HG03135 (cell line): Measurements from ENCODE around the gene SLC35F3.
"Not testable (repeated sequence)": the region's sequence is repeated elsewhere in the genome, so short reads cannot be mapped to it uniquely, and the experiment has no call there.

Source experiments
- ATAC-seq: cut with Tn5 transposase; IDR thresholded peaks from one replicate; pipeline ENCODE4 v1.9.1; 2021; ENCODE audit warnings: mild to moderate bottlenecking, moderate library complexity; ENCODE audit not compliant: unreplicated experiment

SLC35F3 gene

DNA sequence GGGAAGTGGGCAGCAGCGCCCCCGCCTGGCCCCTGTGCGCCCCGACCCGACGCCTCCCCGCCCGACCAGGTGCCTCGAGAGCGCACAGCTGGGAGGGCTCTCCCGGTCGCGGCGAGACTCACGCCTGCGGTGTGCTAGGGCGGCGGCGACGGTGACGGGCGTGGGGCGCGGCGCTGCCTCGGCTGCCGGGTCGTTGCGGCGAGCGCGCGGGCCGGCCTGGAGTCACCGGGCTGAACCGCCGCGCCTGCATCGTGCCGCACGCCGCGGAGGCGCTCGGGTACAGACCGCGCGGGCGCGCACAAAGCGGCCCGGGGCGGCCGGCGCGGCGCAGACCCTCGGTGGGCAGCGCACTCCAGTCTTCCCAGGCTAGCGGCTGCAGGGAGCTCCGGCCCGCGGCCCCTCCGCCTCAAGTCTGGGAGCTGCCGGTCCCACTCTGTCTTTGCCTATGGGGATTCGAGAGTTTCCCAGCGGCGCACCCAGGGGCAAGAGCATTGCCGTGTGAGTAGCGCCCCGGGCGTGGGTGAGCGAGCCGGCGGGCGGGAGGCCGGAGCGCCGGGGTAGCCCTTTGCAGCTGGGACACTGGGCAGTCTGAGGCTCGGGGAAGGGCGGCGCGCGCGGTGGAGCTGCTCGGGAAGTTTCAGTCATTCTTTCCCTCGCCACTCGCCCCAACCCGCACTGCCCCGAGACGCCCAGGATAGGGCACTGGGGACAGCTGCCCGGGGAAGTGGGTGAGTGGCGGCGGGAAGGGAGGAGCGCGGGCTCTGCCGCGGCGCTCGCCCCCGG is at the start of gene SLC35F3:
SLC35F3 (plus strand) TSS at position 44 of the 783 bp plus-strand sequence.
- ATAC-seq: no peak

- ATAC-seq: no peak
Measured at GRCh38 chr1:233859446-233859845, 45.0 kb upstream of the SLC35F3 start.

DNA sequence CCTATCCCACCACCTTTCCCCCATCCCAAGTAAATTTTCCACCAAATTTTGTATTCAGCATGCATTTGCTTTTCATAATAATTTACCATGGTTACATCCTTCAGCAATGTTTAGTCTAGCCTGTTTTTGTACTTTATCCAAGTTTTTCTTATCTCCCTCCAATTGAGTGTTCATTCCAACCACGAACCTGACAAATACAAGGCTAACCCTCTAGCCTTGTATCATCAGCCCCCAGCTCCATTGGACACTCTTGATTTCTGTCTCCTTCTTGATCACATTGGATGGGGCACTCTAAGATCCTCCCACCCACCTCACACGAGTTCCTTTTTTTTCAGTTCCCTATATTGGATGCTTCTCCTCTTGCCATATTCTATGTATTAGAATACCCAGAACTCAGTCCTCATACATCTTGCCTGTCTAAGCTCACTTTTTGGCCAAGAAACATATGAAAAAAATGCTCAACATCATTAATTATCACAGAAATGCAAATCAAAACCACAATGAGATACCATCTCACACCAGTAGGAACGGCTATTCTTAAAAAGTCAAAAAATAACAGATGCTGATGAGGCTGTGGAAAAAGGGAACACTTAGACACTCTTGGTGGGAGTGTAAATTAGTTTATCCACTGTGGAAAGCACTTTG is 40.5 kb upstream of the SLC35F3 start:
- ATAC-seq: no peak

- ATAC-seq: no peak
Measured at GRCh38 chr1:233864578-233864977, 39.9 kb upstream of the SLC35F3 start.

DNA sequence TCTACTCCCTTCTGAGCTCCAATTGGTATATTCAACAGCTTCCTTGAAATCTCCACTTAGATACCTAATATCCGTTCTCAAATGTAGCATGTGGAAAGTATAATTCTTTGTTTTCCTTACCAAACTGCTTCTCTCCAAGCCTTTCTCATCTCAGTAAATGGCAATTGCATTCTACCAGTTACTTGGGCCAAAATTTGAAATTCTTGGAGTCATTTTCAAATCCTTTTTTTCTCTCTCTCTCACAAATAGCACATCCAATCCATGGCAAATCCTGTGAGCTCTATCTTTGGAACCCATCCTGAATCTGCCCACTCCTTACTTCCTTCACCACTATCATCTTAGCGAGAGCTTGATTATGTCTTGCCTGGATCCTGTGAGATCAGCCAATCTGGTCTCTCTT is 39.3 kb upstream of the SLC35F3 start:
- no peak for ATAC-seq

DNA sequence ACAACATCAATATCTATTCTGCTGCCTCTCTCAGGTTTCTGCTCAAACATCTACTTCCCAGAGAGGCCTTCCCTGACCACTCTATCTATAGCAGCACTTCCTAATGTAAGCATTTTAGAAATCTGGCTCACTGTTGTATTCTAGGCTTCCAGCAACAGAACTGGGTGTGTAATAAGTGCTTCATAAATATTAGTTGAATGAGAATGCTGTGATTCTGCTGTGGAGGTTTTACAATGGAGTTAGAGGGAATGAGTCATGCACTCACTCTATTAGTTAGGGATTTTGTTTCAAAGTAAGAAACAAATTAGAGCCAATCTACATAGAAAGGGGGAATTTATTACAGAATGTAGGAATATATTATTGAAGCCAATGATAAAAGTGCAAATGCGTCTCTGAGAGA is 38.6 kb upstream of the SLC35F3 start:
- ATAC-seq: no peak

- no peak for ATAC-seq
Measured at GRCh38 chr1:233867028-233867427, 37.4 kb upstream of the SLC35F3 start.

DNA sequence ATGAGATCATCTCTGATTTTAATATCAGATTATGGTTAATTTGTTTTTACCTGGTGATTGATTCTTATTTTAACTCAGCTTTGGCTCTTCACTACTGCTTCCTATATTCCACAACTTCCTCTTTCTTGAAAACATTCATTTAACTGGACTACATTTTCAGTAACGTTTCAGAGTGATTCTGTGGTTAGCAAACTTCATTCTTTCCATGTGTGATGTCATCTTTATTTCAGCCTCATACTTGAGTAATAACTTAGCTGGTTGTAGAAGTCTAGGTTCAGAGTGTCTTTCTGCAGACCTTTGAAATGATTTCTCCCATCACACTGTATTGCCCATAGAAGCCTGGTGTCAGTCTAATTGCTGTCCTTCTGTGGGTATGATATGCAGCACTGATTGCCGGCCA is 36.0 kb upstream of the SLC35F3 start:
- no peak for ATAC-seq

GRCh38 chr1:233869680-233870079 is 34.8 kb upstream of the SLC35F3 start:
- ATAC-seq: no peak

GRCh38 chr1:233873666-233874065 is 30.8 kb upstream of the SLC35F3 start:
- ATAC-seq: no peak

- no peak for ATAC-seq
Measured at GRCh38 chr1:233879841-233880240, 24.6 kb upstream of the SLC35F3 start.

- ATAC-seq: no peak
Measured at GRCh38 chr1:233883671-233884070, 20.8 kb upstream of the SLC35F3 start.

GRCh38 chr1:233884461-233885151 is 19.9 kb upstream of the SLC35F3 start:
- no peak for ATAC-seq

- no peak for ATAC-seq
Measured at GRCh38 chr1:233885196-233885920, 19.1 kb upstream of the SLC35F3 start.

DNA sequence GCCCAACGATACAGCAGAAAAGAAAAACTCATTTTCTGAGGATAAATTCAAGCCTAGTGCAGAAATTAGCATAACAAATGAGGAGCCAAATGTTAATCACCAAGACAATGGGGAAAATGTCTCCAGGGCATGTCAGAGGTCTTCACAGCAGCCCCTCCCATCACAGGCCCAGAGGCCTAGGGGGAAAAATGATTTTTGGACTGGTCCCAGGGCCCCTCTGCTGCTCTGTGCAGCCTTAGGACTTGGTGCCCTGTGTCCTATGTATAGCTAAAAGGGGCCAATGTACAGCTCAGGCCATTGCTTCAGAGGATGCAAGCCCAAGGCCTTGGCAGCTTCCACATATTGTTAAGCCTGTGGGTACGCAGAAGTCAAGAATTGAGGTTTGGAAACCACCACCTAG is 13.3 kb upstream of the SLC35F3 start:
- not testable (repeated sequence) for ATAC-seq

- ATAC-seq: peak; percentile 96
Measured at GRCh38 chr1:233897325-233898162, 6.9 kb upstream of the SLC35F3 start.

DNA sequence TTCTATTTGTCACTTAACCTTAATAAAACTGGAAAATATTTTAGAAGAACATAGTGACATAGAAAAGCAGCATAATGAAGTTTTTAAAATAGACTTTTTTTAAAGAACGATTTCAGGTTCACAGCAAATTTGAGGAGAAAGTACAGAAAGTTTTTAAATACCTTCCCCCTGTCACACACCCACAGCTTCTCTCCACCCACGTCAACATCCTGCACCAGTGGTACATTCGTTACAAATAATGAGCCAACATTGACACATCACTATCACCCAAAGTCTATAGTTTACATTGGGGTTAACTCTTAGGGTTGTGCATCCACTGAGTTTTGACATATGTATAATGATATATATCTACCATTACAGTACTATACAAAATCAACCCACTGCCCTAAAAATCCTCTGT is 3.0 kb upstream of the SLC35F3 start:
- ATAC-seq: no peak

DNA sequence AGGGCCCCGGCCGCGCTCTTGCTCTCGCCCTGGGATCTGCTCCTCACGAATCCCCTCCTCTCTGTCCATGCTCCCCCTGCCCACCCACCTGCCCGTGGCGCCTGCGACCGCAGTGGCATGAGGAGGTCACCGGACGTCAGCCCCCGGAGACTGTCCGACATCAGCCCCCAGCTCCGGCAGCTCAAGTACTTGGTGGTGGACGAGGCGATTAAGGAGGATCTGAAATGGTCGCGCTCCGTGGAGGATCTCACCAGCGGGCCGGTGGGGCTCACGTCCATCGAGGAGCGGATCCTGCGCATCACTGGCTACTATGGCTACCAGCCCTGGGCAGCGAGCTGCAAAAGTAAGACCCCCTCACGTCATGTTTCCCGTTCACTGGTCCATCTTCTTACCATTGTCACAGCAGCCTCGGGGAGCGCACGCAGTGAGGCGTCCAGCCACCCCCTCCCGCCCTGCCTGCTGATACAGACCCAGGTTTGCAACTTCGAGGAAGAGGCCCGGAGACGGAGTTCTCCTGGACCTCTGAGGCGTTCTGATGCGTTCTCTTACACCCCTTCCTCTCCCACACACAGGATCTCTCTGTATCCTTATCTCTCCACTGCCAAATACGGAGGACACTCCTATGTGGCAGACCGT is 1.1 kb downstream of the SLC35F3 start:
- ATAC-seq: no peak

DNA sequence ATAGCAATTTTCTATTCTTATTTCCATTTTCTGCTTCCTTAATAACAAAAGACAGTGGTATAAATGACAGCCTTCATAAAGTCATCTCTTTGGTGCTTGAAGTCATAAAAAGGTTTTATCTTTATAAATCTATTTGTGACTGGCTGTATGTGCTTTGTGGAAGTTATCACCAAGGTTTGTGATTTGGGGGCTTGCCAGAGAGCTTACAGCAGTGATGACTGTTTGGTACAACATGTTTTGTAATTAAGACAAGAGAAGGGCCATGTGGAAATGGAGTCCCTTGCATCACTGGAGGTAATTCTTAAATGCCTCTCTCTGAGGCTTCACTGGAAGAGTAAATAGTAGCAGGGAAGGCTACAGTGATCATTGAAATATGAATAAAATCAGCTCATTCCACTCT is 2.7 kb downstream of the SLC35F3 start:
- ATAC-seq: no peak

GRCh38 chr1:233908092-233908491 is 3.6 kb downstream of the SLC35F3 start:
- no peak for ATAC-seq
